M059J (cell line): ENCODE results near the gene POLQ. TPM values are rescaled to one million over a fixed set of nuclear protein-coding genes. Genes with fewer than 3 reads are reported as not detected.
"Not testable (repeated sequence)": the region's sequence is repeated elsewhere in the genome, so short reads cannot be mapped to it uniquely, and the experiment has no call there.

ENCODE experiments used
- DNase-seq: peaks from one replicate; pipeline ENCODE4 v3.0.0-alpha.2; 2012; ENCODE audit warnings: low read depth
- total RNA-seq: library from RNA; depleted of rRNA; stranded (reverse); fragments of >200 nt; shearing (Covaris generic); gene quantifications from 2 replicates; pipeline ENCODE4 v1.2.3, GENCODE V29; 2014; rRNA removed

The POLQ gene
- total RNA-seq, 1 experiment from 2014 or later = 16.9 TPM

GRCh38 chr3:121424549-121424948 lies 121.2 kb downstream of the POLQ start:
- no peak for DNase-seq

GRCh38 chr3:121418182-121418581 lies 127.6 kb downstream of the POLQ start:
- DNase-seq = no peak

- DNase-seq = no peak
Measured at GRCh38 chr3:121414924-121415323, 130.9 kb downstream of the POLQ start.

- DNase-seq = peak; percentile 24
Measured at GRCh38 chr3:121411523-121411922, 134.3 kb downstream of the POLQ start.

- no peak for DNase-seq
Measured at GRCh38 chr3:121405631-121406030, 140.2 kb downstream of the POLQ start.

- no peak for DNase-seq
Measured at GRCh38 chr3:121399820-121400219, 146.0 kb downstream of the POLQ start.

- not testable (repeated sequence) for DNase-seq
Measured at GRCh38 chr3:121398051-121398450, 147.7 kb downstream of the POLQ start.

GRCh38 chr3:121395967-121396366 lies 149.8 kb downstream of the POLQ start:
- not testable (repeated sequence) for DNase-seq

- not testable (repeated sequence) for DNase-seq
Measured at GRCh38 chr3:121388308-121388707, 157.5 kb downstream of the POLQ start.

Other genes starting within 250 kb of the POLQ start
- gene ARGFX, start 22.0 kb upstream of the POLQ start, total RNA-seq = not detected in 2 replicates
- not detected in 2 replicates for gene FBXO40, start 47.4 kb upstream of the POLQ start, total RNA-seq
- 0.81 TPM in 1 of 2 replicates, not detected in the other for gene HCLS1, start 114.9 kb upstream of the POLQ start, total RNA-seq
- gene GOLGB1, start 203.8 kb upstream of the POLQ start, total RNA-seq = 16.4 and 30.4 TPM in 2 replicates